ENCODE measurements around the gene MAN2B1. TPM values are rescaled to one million over a fixed set of nuclear protein-coding genes. Genes with fewer than 3 reads are reported as not detected.
"Not testable (repeated sequence)": the region's sequence is repeated elsewhere in the genome, so short reads cannot be mapped to it uniquely, and the experiment has no call there.

Gene MAN2B1
- total RNA-seq, 1 donor from 2014 or later = 35.8 TPM

GRCh38 chr19:12647490-12648071 lies 19.0 kb downstream of the MAN2B1 start:
- no peaks in the 10 kb centered on the region for H3F3A ChIP-seq (ENCODE audit: low read depth)
- H3K36me3 ChIP-seq = no peaks in the 10 kb centered on the region
- no peak overlapping the region for H3K27ac ChIP-seq
- Mint-ChIP-seq H3K36me3 (peaks cover 17% of the 10 kb centered on the region), H3K9me3 (peaks cover 2% of the 10 kb centered on the region), H3K27me3 (ENCODE audit: insufficient read depth, low read depth) (no peaks in the 10 kb centered on the region), H3K4me3 (no peak overlapping the region), H3K27ac (no peak overlapping the region), H3K4me1 (no peaks in the 10 kb centered on the region)
- no peaks in the 10 kb centered on the region for H3K79me2 ChIP-seq (ENCODE audit: low read depth)
- no peak overlapping the region for H3K9ac ChIP-seq
- no peak for TF ChIP-seq CTCF (IDR thresholded peaks at IDR 0.05)
- TF ChIP-seq EZH2 (IDR thresholded peaks at IDR 0.05) = no peak
- no peak for TF ChIP-seq EZH2phosphoT487 (IDR thresholded peaks at IDR 0.05)
- H3K9me3 ChIP-seq (ENCODE audit: low read depth) = no peaks in the 10 kb centered on the region
- no peak overlapping the region for H2AFZ ChIP-seq (replicated peaks)
- H3K4me1 ChIP-seq = no peaks in the 10 kb centered on the region
- no peaks in the 10 kb centered on the region for H4K20me1 ChIP-seq (ENCODE audit: low read depth)
- no peak overlapping the region for H3K4me2 ChIP-seq
- DNase-seq (ENCODE audit: low spot score) = peak; percentile 60
- H3K4me3 ChIP-seq = no peak overlapping the region
- H3K27me3 ChIP-seq = no peaks in the 10 kb centered on the region

- Mint-ChIP-seq H3K27me3 (ENCODE audit: insufficient read depth, low read depth) (no peaks in the 10 kb centered on the region), H3K4me1 (no peaks in the 10 kb centered on the region), H3K9me3 (peaks cover 2% of the 10 kb centered on the region), H3K27ac (no peak overlapping the region), H3K4me3 (no peak overlapping the region), H3K36me3 (peaks cover 20% of the 10 kb centered on the region)
- H3K4me2 ChIP-seq = no peak overlapping the region
- H3K27me3 ChIP-seq = no peaks in the 10 kb centered on the region
- H3K4me1 ChIP-seq = no peaks in the 10 kb centered on the region
- H4K20me1 ChIP-seq (ENCODE audit: low read depth) = no peaks in the 10 kb centered on the region
- no peaks in the 10 kb centered on the region for H3K79me2 ChIP-seq (ENCODE audit: low read depth)
- no peak overlapping the region for H3K27ac ChIP-seq
- H3K9me3 ChIP-seq (ENCODE audit: low read depth) = no peaks in the 10 kb centered on the region
- H3K9ac ChIP-seq = no peak overlapping the region
- no peak for DNase-seq (ENCODE audit: low spot score)
- H3F3A ChIP-seq (ENCODE audit: low read depth) = no peaks in the 10 kb centered on the region
- no peak for TF ChIP-seq CTCF (IDR thresholded peaks at IDR 0.05)
- TF ChIP-seq EZH2phosphoT487 (IDR thresholded peaks at IDR 0.05) = no peak
- no peak for TF ChIP-seq EZH2 (IDR thresholded peaks at IDR 0.05)
- H2AFZ ChIP-seq (replicated peaks) = no peak overlapping the region
- H3K36me3 ChIP-seq = no peaks in the 10 kb centered on the region
- H3K4me3 ChIP-seq = no peak overlapping the region
Observed at GRCh38 chr19:12647047-12647446, 19.5 kb downstream of the MAN2B1 start.

DNA sequence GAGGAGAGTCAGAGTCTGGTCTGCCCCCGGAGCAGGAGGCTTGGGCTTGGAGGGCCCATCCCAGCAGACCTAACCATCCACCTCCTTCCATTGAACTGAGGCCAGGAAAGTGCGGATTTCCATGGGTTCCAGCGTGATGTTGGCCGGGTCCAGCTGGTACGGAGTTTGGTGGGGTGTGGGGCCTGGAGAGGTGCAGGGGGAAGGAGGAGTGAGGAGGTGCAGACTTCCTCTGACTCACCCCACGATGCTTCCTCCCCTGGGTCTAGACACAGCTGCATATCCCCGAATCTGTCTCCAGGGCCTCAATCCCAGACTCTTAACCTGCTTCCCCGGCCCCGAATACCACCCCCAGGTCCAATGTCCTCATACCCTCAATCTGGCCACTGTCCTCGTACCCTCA lies 20.0 kb downstream of the MAN2B1 start:
- H3K4me2 ChIP-seq = no peak overlapping the region
- H4K20me1 ChIP-seq (ENCODE audit: low read depth) = no peaks in the 10 kb centered on the region
- no peak overlapping the region for H3K27ac ChIP-seq
- no peak overlapping the region for H2AFZ ChIP-seq (replicated peaks)
- no peak overlapping the region for H3K4me3 Mint-ChIP-seq
- H3K4me1 Mint-ChIP-seq = no peaks in the 10 kb centered on the region
- H3K4me3 ChIP-seq = no peak overlapping the region
- H3K9me3 ChIP-seq (ENCODE audit: low read depth) = no peaks in the 10 kb centered on the region
- no peak overlapping the region for H3K27ac Mint-ChIP-seq
- no peaks in the 10 kb centered on the region for H3K27me3 ChIP-seq
- H3K36me3 Mint-ChIP-seq = peaks cover 18% of the 10 kb centered on the region
- no peaks in the 10 kb centered on the region for H3F3A ChIP-seq (ENCODE audit: low read depth)
- no peaks in the 10 kb centered on the region for H3K79me2 ChIP-seq (ENCODE audit: low read depth)
- no peak for DNase-seq (ENCODE audit: low spot score)
- no peak overlapping the region for H3K9ac ChIP-seq
- no peak for TF ChIP-seq CTCF (IDR thresholded peaks at IDR 0.05)
- TF ChIP-seq EZH2phosphoT487 (IDR thresholded peaks at IDR 0.05) = no peak
- no peak for TF ChIP-seq EZH2 (IDR thresholded peaks at IDR 0.05)
- H3K9me3 Mint-ChIP-seq = peaks cover 2% of the 10 kb centered on the region
- no peaks in the 10 kb centered on the region for H3K4me1 ChIP-seq
- H3K36me3 ChIP-seq = no peaks in the 10 kb centered on the region
- peaks cover 1% of the 10 kb centered on the region for H3K27me3 Mint-ChIP-seq (ENCODE audit: insufficient read depth, low read depth)

GRCh38 chr19:12643716-12644115 lies 22.8 kb downstream of the MAN2B1 start:
- H2AFZ ChIP-seq (replicated peaks); H3K36me3 Mint-ChIP-seq; H3K4me3 ChIP-seq; H3K4me3 Mint-ChIP-seq; H3K4me1 ChIP-seq; H3K79me2 ChIP-seq (ENCODE audit: low read depth); H3K27ac ChIP-seq; H3K27ac Mint-ChIP-seq; H3K36me3 ChIP-seq; H3K27me3 Mint-ChIP-seq (ENCODE audit: insufficient read depth, low read depth); H3K9me3 Mint-ChIP-seq; H3F3A ChIP-seq (ENCODE audit: low read depth); H3K4me1 Mint-ChIP-seq; DNase-seq (ENCODE audit: low spot score); H4K20me1 ChIP-seq (ENCODE audit: low read depth); H3K9ac ChIP-seq; H3K27me3 ChIP-seq; H3K4me2 ChIP-seq; H3K9me3 ChIP-seq (ENCODE audit: low read depth): not testable (repeated sequence)
